CD4-positive, alpha-beta T cell treated with Interleukin-17A for 4 hours (primary cell): Measurements from ENCODE around the gene LRRC25.

ENCODE experiments used
- DNase-seq: peaks from one replicate; pipeline ENCODE4 v3.0.0-alpha.2; 2020; ENCODE audit warnings: mixed read lengths

Gene LRRC25

DNA sequence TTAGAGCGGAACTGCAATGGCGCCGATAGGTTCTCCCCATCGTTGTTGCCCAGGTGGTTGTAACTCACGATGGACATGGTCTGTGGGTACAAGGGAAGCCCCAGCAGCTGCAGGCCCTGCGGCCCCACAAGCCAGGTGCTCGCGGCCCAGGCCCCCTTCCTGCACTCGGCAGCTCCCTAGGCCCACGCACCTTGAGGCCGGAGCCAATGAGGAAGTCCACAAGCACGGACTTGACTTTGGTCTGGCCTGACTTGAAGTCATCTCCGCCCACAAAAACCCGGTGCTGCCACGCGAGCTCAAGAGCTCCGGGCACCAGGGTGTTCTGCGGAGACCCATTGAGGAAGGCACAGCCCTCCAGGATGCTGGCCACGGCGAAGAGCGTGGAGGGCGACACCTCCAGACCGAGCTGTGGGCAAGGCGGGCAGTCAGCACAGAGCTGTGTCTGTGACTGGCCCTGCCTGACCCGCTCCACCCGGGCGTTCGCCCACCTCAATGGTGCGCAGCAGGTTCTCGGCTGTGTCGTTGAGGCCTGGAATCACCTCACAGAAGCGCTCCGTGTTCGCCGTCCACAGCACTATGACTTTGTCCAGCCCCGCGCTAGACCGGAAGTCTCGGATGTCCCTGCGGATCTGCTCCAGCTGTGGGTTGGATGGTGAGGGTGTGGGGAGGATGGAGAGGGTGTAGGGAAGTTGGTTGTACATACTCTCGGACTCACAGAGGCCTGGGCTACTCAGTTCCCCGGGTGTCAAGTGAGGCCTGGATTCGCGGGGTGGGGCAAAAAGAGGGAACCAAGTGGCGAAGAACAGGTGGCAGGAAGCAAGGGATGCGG, 38.6 kb upstream of the LRRC25 start:
- DNase-seq, result no peak

DNA sequence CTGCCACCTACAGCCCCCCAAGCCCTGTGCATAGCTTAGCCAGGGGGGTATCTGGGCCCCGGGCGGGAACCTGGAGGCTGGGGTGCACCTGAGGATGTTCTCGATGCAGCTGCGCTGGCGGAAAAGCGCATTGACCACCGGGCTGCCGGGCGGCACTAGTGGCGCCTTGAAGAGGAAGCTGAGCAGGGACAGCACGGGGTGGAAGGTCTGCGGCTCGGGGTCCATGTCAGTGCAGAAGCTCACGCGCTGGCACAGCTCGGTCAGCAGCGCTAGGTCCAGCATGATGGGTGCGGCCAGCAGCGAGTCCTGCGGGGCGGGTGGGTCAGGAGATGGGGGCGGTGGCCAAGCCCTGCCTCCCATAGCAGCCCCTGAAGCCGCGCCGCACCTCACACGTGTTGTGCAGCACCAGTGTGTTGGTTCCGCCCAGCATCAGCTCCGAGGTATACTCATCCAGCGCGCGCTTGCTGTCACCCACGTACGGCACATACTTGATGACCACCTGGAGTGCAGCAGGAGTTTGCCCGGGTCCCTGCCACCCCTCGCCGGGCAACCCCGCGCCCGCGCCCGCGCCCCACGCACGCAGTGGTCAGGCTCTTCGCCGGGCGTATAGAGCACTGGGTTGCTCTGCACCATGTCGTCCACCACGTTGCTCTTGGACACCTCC, 37.9 kb upstream of the LRRC25 start:
- no peak for DNase-seq

DNA sequence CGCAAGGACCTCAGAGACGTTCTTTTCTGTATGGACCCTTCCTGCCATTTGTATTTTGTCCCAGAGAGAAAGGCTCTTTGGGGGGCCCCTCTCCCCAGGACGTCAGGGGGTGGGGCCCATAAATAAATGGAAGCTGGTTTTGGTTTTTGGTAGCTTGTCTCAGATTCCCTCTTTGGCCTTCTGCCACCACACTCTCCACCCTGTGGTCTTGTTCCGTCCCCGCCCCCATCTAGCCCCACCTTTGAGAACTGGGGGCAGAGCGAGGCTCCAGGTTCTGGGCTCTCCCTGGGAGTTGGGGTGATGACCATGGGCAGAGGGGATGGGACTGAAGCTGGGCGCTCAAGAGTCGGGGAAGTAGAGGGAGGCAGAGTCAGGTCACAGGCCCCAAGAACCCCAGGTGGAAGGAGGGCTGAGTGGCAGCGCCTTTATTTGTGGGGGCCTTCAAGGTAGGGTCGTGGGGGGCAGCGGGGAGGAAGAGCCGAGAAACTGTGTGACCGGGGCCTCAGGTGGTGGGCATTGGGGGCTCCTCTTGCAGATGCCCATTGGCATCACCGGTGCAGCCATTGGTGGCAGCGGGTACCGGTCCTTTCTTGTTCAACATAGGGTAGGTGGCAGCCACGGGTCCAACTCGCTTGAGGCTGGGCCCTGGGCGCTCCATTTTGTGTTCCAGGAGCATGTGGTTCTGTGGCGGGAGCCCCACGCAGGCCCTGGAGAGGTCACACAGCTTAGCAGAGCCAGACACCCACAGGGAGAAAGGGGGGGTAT, 37.2 kb upstream of the LRRC25 start:
- DNase-seq, result no peak

DNA sequence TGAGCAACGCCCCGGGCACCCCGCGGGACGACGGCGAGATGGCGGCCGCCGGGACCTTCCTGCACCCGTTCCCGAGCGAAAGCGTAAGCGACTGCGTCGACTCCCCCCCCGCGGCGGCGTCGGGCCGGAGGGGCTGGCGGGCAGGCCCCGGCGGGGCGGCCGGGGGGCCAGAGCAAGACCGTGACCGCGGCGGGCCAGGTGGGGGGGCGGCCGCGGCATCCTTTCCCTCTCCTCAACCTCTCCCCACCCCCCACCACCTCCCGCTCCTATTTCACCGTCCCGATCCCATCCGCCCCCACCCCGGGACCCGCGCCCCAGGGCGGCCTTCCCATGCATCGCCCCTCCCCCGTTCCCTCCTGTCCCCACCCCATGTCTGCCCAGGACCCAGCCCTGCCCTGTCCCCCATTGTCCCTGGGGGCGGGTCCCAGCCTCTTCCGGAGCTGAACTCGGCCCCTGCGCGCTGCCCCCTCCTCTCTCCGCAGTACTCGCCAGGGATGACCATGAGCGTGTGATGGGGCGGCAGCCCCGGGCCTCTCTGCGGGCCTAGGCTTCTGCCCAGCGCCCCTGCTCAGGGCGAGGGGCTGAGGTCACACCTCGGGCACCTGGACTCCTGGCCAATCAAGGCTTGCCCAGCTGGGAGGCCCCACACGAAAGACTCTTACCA, 36.4 kb upstream of the LRRC25 start:
- no peak for DNase-seq

DNA sequence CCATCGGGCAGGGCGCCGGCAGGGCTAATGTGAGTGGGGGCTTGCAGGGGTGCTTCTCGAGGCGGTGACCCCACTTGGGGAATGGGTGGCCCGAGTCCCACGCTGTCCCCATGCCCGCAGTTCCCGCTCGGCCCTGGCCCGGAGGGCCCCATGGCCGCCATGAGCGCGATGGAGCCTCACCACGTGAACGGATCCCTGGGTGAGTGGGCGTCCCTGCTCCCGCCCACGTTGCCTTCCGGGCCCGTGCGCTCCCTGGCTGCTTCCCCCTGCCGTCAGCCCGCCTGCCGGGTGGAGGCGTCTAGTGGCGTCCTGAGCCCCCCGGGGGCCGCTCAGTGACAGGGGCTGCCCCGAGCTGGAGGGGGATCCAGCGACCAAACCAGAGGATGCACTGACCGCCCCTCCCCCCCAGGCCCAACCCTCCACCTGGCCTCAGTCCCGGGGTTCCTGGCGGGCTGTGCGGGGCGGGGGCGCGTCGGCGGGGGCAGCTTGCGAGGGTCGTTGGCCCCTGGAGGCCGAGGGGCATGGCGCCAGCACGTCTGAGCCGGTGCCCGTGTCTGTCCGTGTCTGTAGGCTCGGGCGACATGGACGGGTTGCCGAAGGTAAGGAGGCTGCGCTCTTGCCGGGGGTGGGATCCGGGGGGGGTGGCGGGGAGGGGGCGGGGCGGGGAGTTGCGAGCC, 35.7 kb upstream of the LRRC25 start:
- peak; percentile 63 for DNase-seq

DNA sequence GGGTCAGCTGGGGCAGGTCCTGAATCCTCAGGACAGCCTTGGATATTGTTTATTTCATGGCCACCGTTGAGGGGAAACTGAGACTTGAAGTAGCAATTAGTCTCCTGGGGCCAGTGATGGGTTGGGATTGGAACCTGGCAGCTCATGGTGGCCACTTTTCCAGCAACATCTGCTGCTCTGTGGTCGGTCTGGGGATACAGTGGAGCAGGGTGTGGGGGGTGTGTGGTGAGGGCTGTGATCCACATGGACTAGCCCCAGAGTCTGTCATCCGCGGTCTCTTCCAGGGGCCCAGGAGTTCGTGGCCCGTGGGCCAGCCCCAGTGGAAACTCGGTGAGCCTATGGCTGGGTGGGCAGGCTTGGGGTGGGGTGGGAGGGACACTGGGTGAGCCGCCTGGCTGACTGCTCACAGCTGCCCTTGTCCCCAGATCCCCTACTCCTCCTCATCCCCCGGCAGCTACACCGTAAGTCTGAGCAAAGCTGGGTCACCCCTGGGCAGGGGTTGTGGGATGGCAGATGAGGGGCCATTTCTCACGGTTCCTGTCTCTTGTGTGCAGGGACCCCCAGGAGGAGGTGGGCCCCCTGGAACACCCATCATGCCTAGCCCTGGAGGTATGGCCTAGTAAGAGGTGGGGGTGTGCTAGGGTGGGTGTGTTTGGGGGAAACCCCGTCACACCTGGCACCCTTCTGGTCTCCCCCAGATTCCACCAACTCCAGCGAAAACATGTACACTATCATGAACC, 35.0 kb upstream of the LRRC25 start:
- no peak for DNase-seq

DNA sequence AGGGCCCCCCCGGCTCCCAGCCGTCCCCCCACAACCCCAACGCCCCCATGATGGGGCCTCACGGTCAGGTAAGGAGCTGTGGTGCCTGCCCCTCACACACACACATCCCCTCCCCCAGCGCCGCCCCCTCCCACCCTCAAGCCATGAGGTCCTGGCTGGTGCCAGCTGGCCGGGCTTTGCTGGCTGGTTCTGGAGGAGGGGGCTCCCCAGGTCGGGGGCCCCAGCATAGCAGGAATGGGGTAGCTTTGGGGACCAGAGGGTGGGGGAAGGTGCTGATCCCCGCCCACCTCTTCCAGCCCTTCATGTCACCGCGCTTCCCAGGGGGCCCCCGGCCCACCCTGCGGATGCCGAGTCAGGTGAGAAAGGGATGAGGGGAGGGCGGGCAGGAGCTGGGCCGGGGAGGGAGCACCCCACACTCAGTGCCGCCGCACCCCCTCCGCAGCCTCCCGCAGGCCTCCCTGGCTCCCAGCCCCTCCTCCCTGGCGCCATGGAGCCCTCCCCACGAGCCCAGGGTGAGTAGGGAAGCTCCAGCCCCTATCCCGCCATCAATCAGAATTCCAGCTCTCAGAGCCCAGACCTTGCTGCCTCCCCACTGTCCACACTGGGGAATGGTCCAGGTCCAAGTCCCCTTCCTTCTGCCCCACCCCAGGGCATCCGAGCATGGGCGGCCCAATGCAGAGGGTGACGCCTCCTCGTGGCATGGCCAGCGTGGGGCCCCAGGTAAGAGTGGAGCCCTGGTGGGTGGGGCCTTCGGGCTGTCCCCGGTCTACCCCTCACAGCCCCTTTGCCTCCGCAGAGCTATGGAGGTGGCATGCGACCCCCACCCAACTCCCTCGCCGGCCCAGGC, 34.2 kb upstream of the LRRC25 start:
- DNase-seq, result no peak

DNA sequence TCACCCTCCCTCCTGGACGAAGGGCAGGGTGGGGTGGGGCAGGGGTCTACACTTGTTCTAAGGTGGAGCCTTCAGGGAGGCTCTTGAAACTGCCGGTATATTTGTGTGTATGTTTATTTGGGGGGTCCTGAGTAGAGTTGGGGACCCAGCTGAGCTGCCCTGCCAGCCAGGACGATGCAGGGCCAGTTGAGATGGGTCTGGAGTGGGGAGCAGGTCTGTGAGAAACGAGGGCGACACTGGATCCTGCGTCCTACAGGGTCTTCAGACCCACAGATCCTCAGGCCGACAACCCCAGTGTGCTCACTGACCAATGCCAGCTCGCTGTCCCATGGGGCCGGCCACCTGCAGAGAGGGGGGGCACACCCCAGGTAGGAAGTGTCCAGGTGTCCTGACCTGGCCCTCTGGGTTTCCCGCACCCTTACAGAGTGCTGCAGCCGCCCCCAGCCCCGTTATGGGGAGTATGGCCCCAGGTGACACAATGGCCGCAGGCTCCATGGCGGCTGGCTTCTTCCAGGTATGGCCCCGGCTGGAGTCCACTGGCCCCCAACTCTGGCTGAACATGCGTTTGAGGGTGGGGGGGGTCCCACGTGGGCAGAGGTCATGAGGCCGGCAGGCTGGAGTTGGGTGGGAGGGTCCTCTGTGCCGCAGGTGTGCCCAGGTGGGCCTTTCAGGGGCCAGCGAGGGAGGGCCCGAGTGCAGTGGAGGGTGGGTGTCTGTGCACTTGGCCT, 33.2 kb upstream of the LRRC25 start:
- no peak for DNase-seq

DNA sequence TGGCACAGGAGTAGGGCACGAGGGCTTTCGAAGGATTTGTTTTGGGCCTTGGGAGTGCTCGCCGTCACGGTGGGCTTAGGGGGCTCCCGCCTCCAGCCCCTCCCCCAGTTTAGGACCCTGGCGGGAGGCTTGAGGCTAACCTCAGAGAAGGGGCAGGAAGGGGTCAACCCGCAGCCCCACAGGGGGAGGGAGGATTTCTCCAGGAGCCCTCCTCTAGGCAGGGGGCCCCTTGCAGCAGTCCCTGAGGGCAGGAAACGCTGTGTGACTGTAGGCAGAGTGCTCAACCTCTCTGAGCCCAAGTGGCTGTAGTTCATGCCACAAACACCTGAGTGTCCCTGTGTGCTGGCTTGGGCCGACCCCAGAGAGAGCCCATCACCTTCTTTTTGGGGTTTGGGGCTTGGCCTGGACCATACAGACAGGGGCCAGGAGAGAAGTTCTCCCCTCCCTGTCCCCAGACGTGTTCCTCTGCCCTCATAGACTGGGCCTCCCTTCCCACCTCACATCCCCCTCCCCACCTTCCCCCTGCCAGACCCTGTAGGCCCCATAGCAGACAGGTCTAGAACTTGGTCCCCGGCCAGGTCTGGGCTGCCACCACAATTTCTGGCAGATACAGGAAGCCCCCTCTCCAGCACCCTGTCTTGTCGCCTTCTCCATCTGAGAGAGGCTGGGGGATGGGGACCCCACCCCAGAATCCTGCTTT, 32.4 kb upstream of the LRRC25 start:
- no peak for DNase-seq

DNA sequence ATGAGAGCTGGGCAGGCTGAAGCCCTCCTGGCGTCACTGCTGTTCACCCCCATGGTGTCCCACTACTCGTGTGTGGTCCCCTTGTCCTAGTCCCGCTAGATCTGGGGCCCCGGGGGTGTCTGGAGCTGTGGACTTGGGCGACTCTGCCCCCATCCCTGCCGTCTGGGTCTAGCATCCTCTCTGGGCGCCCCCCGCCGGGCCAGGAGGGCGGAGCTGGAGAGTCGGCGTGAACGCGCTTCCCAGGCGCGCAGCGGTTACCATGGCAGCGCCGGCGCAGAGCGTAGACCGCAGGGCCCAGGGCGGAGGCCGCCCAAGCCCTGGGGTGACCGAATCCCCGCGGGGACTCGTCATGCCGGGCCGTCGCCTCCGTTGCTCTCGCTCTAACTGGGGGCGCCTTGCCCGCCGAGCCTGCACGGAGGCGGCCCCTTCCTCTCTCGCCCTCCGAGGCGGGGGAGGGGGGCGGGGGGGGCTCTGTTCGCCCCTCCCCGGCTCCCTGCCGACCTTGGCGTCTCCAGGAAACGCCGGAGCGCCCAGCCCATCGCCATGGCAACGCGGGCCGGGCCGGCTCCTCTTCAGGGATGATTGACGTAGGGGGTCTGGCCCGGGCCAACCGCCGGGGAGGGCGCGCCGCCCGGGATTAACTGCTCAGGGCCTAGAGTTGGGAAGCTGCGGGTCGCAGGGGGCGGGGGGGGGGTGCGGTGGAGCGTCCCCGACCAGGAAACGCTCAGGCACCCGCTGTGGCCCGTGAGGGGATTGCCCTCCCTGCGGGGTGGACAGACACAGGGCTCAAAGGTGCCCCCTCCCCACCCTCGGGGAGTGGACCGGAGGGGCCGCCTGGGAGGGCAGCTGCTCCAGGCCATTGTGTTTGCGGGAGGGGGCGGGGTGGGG, 31.6 kb upstream of the LRRC25 start:
- DNase-seq, result peak; percentile 87

DNA sequence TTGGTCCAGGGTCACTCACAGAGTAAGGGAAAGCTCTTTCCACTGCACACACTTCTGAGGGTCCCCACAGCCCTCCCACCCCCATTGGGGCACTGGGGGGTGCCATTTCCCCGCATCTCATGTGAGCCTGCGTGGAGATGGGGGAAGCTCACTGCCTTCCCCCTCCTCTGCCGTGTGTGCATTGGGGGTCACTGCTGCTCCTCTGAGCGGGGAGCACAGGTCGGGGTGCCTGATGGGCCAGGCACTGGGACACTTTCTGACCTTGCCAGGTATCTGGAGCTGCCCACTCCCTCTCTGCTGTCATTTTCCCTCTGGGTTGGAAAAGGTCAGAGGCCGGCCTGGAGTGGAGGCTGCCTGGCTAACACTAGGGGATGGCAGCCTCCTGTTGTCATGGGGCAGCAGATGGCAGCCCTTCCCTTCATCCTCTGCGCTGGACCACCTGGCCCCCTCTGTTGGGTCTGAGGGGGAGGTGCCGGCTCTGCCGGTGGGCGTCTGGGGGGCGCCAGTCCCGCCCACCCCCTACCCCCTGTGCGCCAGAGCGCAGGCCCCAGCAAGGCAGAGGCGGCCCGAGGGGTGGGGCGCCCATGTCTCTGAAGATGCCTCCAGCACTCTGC, 30.9 kb upstream of the LRRC25 start:
- no peak for DNase-seq

DNA sequence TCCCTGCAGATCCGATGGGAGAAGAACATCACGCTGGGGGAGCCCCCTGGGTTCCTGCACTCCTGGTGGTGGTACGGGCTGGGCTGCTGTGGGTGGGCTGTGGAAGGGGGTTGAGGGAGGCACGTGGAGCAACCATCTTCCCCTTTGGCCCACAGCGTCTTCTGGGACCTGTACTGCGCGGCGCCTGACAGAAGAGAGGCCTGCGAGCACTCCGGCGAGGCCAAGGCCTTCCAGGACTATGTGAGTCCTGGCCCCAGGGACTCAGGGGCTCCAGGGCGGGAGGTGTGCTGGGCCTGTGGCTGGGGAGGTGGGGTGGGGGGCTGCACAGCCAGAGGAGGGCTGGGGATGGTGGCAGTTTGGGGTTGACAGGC, 30.3 kb upstream of the LRRC25 start:
- no peak for DNase-seq

DNA sequence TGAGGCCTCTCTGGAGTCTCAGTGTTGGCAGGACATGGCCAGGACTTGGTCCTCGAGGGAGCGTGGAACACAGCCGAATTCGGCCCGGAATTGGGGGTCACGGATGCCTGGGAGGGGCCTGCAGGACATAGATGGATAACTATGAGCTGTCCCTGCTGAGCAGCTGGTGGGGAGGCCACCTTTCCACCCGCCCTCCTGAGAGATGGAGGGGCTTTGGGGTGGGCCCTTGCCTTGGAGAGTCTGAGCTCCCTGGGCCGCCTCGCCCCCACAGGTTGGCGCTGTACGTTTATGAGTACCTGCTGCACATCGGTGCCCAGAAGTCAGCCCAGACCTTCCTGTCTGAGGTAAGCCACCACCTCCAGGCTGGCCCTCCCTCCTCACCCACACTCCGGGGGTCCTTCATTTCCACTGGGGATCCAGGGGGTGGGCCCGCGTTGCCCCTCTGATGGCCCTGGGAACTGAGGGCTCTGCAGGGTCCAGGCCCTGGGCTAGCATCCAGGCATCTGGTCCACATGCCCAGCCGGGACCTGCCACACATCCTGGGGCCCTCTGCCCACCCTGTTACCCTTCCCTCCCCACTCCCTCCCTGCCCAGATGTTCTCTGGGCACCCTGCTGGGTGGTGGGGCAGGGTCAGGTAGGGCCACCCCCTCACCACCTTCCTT, 29.8 kb upstream of the LRRC25 start:
- DNase-seq, result no peak

DNA sequence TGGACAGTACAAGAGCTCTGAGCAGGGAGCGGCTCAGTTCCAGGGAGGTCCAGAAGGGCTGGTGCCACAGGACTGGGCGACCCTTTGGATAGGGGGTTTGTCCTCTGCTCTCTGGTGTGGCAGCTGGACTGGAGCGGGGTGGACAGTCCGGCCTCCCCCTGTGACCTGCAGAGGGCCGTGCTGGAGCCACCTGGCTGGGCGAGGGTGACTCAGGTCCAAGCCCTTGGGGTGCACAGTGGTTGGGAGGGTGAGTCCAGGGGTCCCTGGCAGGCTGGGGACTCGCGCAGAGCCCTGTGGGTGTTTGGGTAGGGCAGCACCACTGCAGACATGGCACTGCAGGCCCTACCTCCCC, 29.0 kb upstream of the LRRC25 start:
- DNase-seq, result no peak

DNA sequence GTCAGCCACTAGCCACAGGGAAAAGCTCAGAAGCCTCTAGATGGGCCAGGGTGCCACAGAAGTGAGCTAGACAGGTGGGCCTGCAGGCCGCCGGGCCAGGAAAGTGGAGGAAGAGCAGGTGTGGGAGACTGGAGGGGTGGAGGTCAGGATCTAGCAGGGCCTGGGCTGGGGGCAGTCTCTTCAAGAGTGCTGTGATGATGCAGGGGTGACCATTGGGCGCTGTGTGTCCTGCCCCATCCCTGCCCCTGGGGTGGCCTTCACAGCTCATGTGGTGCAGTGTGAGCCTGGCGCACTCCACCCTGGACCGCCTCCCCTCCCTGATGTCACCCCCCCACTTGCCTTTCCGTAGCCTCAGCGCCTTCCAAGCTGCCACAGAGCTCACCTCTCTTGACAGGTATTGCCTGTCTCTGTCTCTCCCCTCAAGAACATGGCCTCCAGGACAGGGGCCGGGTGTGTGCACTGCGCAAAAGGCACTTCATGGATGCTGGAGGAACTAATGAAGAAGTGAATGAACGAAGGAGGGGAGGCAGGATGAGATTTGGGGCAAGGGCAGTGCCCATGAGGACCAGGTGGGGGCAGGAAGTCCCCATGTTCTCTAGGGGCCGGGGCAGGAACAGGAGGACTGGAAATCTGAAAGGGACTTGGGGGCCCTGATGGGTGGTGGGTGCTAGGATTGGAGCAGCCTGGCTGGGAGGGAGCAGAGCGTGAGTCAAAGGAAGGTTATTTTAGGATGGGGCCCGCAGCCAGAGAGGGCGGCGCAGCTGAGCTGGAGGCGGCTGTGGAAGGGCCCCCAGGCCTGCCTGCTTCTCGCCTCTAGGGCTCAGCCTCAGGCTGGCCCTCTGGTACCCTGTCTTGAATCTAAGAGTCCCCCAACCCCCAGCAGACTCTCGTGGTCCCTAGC, 28.3 kb upstream of the LRRC25 start:
- no peak for DNase-seq

DNA sequence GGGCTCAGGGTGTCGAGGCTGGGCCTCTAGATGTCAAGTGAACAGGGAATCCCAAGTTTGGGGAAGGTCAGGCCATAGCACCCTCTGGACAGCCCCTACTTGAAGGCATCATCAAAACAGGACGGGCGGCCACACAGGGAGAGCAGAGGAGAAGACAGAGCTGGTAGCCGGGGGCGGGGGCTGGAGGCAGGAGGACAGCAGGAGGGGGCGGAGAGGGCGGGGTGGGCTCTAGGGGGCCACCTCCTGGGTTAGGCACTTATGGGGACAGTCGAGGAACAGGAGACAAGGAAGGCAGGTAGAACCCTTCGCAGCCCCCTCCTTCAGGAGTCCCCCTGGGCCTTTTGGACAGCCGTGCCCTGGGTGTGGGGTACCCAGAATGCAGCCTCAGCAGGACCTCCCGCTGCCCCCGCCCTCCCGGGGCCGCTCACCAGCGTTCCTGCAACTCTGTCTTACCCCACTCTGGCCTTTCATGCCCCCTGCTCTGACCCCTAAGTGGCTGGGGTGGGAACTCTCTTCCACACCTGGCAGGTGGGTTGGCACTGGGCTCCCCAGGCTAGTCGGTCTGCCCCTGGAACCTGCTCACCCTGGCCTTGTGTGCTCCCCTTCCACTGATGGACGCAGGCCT, 27.6 kb upstream of the LRRC25 start:
- no peak for DNase-seq
